Endothelial cell (in vitro differentiated cells): ENCODE measurements around the gene ARMC7. TPM values are rescaled to one million over a fixed set of nuclear protein-coding genes. Genes with fewer than 3 reads are reported as not detected.

Experiments used
- DNase-seq: peaks from one replicate; pipeline ENCODE4 v3.0.0; 2021; ENCODE audit warnings: low spot score
- H3K27ac Mint-ChIP-seq: one replicate; pipeline ENCODE4 v1.8.0; 2021; ENCODE audit warnings: mixed read lengths, inconsistent platforms; ENCODE audit not compliant: unreplicated experiment
- H3K27me3 Mint-ChIP-seq: one replicate; pipeline ENCODE4 v1.8.0; 2021; ENCODE audit warnings: mild to moderate bottlenecking, moderate library complexity, mixed read lengths, inconsistent platforms; ENCODE audit not compliant: unreplicated experiment
- H3K36me3 Mint-ChIP-seq: one replicate; pipeline ENCODE4 v1.8.0; 2021; ENCODE audit warnings: mild to moderate bottlenecking, low read depth, mixed read lengths, inconsistent platforms; ENCODE audit not compliant: unreplicated experiment
- H3K4me1 Mint-ChIP-seq: one replicate; pipeline ENCODE4 v1.8.0; 2021; ENCODE audit warnings: mild to moderate bottlenecking, mixed read lengths, inconsistent platforms; ENCODE audit not compliant: unreplicated experiment
- H3K4me3 Mint-ChIP-seq: one replicate; pipeline ENCODE4 v1.8.0; 2021; ENCODE audit warnings: mild to moderate bottlenecking, mixed read lengths, inconsistent platforms; ENCODE audit not compliant: unreplicated experiment
- H3K9me3 Mint-ChIP-seq: one replicate; pipeline ENCODE4 v1.8.0; 2021; ENCODE audit warnings: mixed read lengths, inconsistent platforms; ENCODE audit not compliant: unreplicated experiment
- total RNA-seq: library from RNA; stranded (reverse); fragmentation: NEBNext Ultra II Directional; extraction: Animal tissue kit (Norgen Biotek cat#: 25700); gene quantifications from one replicate; pipeline ENCODE4 v1.2.1, GENCODE V29; 2021; ENCODE audit not compliant: unreplicated experiment
- TF ChIP-seq, protein P1 (sequence below): fragments of 200-600 bp; sonication (generic); IDR thresholded peaks from one replicate; pipeline ENCODE4 v1.5.0; 2021; ENCODE audit warnings: antibody characterized with exemption; ENCODE audit not compliant: unreplicated experiment

ARMC7 gene
- total RNA-seq, 1 donor from 2014 or later, result 43.4 TPM

DNA sequence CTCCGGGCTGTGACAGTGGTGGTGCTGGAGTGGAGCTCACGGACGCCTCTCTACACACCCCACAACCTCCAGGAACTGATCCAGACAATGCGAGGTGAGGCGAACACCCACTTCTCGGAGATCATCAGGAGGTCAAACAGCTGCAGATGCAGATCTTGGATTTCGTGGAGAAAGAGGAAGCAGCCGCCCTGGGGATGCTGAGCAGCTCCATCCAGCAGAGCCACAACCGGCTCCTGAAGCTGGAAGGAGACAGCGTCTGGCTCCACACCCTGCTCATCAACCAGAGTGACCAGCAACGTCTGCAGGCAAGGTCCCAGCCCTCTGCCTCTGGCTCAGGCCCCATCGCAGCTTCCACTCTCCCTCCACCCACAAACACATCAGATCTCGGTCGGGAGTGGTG, 35.2 kb upstream of the ARMC7 start:
- Mint-ChIP-seq H3K9me3 (no peaks in the 10 kb centered on the region), H3K27me3 (peaks cover 2% of the 10 kb centered on the region), H3K36me3 (no peaks in the 10 kb centered on the region), H3K4me1 (peaks cover 2% of the 10 kb centered on the region), H3K27ac (no peak overlapping the region), H3K4me3 (no peak overlapping the region)
- TF ChIP-seq, protein P1, sequence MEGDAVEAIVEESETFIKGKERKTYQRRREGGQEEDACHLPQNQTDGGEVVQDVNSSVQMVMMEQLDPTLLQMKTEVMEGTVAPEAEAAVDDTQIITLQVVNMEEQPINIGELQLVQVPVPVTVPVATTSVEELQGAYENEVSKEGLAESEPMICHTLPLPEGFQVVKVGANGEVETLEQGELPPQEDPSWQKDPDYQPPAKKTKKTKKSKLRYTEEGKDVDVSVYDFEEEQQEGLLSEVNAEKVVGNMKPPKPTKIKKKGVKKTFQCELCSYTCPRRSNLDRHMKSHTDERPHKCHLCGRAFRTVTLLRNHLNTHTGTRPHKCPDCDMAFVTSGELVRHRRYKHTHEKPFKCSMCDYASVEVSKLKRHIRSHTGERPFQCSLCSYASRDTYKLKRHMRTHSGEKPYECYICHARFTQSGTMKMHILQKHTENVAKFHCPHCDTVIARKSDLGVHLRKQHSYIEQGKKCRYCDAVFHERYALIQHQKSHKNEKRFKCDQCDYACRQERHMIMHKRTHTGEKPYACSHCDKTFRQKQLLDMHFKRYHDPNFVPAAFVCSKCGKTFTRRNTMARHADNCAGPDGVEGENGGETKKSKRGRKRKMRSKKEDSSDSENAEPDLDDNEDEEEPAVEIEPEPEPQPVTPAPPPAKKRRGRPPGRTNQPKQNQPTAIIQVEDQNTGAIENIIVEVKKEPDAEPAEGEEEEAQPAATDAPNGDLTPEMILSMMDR, result no peak
- DNase-seq, result no peak

DNA sequence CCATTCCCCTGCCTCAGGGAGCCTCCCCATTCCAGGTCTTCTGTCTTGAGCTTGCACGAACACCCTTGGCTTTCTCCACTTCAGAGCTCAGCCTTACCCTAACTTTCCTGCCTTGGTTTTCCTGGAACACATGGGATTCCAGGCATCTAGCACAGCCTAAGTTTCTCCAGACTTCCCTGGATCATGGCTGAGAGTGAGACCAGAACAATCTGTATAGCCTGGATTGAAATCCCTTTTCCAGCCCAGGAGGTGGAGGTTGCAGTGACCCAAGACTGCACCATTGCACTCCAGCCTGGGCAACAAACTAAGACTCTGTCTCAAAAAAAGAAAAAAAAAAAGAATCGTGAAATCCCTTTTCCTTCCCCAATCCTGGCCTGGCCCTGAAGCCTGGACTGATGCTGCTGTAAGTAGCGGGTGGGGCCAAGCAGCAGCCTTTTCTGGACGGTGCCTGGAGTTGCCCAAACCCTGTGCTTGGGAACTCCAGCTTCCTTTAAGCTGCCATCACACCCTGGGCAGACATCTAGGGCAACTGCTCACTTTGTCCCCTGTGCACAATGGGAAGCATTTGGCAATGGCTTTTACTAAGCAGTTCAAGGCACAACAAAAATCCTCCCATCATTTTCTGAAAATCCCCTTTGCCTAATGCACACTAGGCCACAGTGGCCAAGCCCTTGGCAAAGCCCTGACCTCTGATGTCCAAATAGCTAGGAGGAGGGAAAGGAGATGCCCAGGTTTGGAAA, 34.0 kb upstream of the ARMC7 start:
- peaks cover 2% of the 10 kb centered on the region for H3K4me1 Mint-ChIP-seq
- DNase-seq, result no peak
- H3K4me3 Mint-ChIP-seq, result no peak overlapping the region
- TF ChIP-seq, protein P1, result no peak
- no peaks in the 10 kb centered on the region for H3K9me3 Mint-ChIP-seq
- H3K27ac Mint-ChIP-seq, result no peak overlapping the region
- H3K27me3 Mint-ChIP-seq, result peaks cover 2% of the 10 kb centered on the region
- no peaks in the 10 kb centered on the region for H3K36me3 Mint-ChIP-seq

DNA sequence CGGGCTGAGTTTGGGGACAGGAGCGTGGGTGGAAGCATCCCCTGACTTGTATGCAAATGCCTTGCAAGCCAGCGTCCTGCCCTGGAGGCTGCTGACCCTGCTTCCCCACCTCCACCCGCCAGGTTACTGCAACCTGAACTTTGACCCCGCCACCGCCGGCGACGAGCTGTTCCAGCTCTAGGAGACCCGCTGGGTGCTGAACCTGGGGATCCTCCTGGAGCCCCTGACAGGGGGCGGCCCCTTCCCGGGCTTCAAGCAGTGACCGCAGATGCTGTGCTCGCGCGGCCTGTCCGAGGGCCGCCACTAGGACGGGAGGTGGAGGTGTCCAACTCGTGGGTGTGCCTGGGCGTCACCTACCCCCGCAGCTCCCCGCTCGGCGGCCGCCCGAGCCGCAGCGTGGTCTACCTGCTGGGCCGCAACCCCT, 32.7 kb upstream of the ARMC7 start:
- Mint-ChIP-seq H3K4me1 (peaks cover 2% of the 10 kb centered on the region), H3K9me3 (no peaks in the 10 kb centered on the region), H3K4me3 (no peak overlapping the region), H3K36me3 (no peaks in the 10 kb centered on the region), H3K27me3 (peaks cover 2% of the 10 kb centered on the region), H3K27ac (no peak overlapping the region)
- DNase-seq, result no peak
- TF ChIP-seq, protein P1, result no peak

DNA sequence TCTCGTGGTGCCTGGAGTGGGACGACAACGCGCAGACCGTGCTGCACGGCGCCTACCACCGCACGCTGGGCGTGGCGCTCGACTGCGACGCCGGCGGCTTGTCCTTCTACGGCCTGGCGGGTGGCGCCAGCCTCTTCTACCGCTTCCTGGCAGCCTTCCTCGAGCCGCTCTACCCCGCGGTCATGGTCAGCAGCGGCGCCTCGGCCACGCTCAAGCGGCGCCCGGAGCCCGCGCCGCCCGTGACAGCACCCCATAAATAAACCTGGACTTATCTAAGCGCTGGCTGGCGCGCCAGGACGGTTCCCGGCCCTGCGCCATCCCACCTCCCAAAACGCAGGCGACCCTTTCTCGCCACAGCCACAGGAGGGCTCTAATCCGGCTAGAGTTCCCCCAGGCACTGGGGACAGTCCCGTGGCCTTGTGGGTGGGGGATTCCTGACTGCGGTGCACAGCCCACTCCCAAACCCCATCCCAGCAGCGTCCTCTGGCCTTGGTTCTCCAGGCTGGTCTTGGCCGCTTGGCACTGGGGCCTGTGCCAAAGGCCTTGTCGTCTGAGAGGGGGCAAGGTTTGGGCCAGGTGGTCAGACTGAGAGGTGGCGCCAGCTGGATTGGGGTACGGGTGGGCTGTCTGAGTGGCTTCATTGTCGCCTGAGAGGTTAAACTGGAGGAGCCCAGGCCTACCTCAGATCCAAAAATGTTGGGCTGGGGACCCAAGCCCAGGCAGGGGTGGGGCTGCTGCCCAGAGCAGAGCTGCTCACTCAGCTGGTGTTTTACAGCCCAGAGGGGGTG, 32.1 kb upstream of the ARMC7 start:
- Mint-ChIP-seq H3K4me1 (peaks cover 5% of the 10 kb centered on the region), H3K27ac (no peak overlapping the region), H3K4me3 (no peak overlapping the region), H3K27me3 (peaks cover 2% of the 10 kb centered on the region), H3K36me3 (no peaks in the 10 kb centered on the region), H3K9me3 (no peaks in the 10 kb centered on the region)
- TF ChIP-seq, protein P1, result no peak
- no peak for DNase-seq
